ENCODE data around the gene PLEKHA1.

- TF ChIP-seq POLR2A (IDR thresholded peaks at IDR 0.05; ENCODE audit: low read depth, low read length) (no peak), POLR2AphosphoS5 (IDR thresholded peaks at IDR 0.05; ENCODE audit: low read depth, low read length) (no peak), TAF1 (IDR thresholded peaks at IDR 0.05; ENCODE audit: low read depth, low read length) (no peak), PAX5 (IDR thresholded peaks at IDR 0.05; ENCODE audit: insufficient read depth, low read length, severe bottlenecking) (no peak), SPI1 (IDR thresholded peaks at IDR 0.05; ENCODE audit: low read depth, low read length) (no peak), POU2F2 (IDR thresholded peaks at IDR 0.05; ENCODE audit: low read depth, low read length) (no peak)
Observed at GRCh38 chr10:122466951-122467381, 92.5 kb downstream of the PLEKHA1 start.

Measured in GM12891 (cell line).